B cell (primary cell): ENCODE measurements around the gene KCNJ4. TPM values are rescaled to one million over a fixed set of nuclear protein-coding genes. Genes with fewer than 3 reads are reported as not detected.

Experiments used
- polyA plus RNA-seq: library from polyadenylated mRNA; depleted of rRNA; stranded (reverse); fragments of >200 nt; gene quantifications from 2 replicates; pipeline ENCODE4 v1.2.3, GENCODE V29; 2012
- total RNA-seq, 2 donors: library from RNA; stranded (reverse); fragments of 120-200 nt in 1 of 2; gene quantifications; 1 replicate in 1 of 2; 2 replicates in 1 of 2; pipeline versions ENCODE4 v1.2.3 to v1.2.4, GENCODE V29; 2013 to 2022

The KCNJ4 gene
- total and polyA plus RNA-seq, 2 donors (not counting 1 experiment from before 2014, with no cell fraction given): not detected

Other genes starting within 250 kb of the KCNJ4 start
- 23.5 and 24.7 TPM in 2 replicates for gene TMEM184B, start 182.2 kb downstream of the KCNJ4 start, total RNA-seq
- gene TMEM184B, start 182.2 kb downstream of the KCNJ4 start, polyA plus RNA-seq: 9.5 and 9.9 TPM in 2 replicates
- 133 and 136 TPM in 2 replicates for gene CSNK1E, start 137.8 kb downstream of the KCNJ4 start, total RNA-seq
- 113 and 157 TPM in 2 replicates for gene CSNK1E, start 137.8 kb downstream of the KCNJ4 start, polyA plus RNA-seq
- not detected in 2 replicates for gene KDELR3, start 12.9 kb upstream of the KCNJ4 start, total RNA-seq
- 0.16 TPM in 1 of 2 replicates, not detected in the other for gene KDELR3, start 12.9 kb upstream of the KCNJ4 start, polyA plus RNA-seq
- 936 and 967 TPM in 2 replicates for gene DDX17, start 51.1 kb upstream of the KCNJ4 start, total RNA-seq
- 754 and 1,009 TPM in 2 replicates for gene DDX17, start 51.1 kb upstream of the KCNJ4 start, polyA plus RNA-seq
- gene DMC1, start 115.0 kb upstream of the KCNJ4 start, total RNA-seq: 0.22 and 0.64 TPM in 2 replicates
- gene DMC1, start 115.0 kb upstream of the KCNJ4 start, polyA plus RNA-seq: not detected in 2 replicates
- gene FAM227A, start 201.2 kb upstream of the KCNJ4 start, total RNA-seq: 0.57 and 1.1 TPM in 2 replicates
- gene FAM227A, start 201.2 kb upstream of the KCNJ4 start, polyA plus RNA-seq: 0.04 and 0.07 TPM in 2 replicates
- gene CBY1, start 201.4 kb upstream of the KCNJ4 start, total RNA-seq: 20.7 and 21.7 TPM in 2 replicates
- 6.0 and 7.5 TPM in 2 replicates for gene CBY1, start 201.4 kb upstream of the KCNJ4 start, polyA plus RNA-seq
- gene TOMM22, start 226.8 kb upstream of the KCNJ4 start, total RNA-seq: 47.6 and 48.2 TPM in 2 replicates
- 21.5 and 26.6 TPM in 2 replicates for gene TOMM22, start 226.8 kb upstream of the KCNJ4 start, polyA plus RNA-seq
- 88.2 and 94.8 TPM in 2 replicates for gene JOSD1, start 245.7 kb upstream of the KCNJ4 start, total RNA-seq
- gene JOSD1, start 245.7 kb upstream of the KCNJ4 start, polyA plus RNA-seq: 78.7 and 144 TPM in 2 replicates